Inferior parietal cortex (tissue), 1 donor: Measurements from ENCODE around the gene ESYT2.

Experiments used
- DNase-seq: peaks from one replicate; pipeline ENCODE4 v3.0.0-alpha.2; 2016; ENCODE audit errors: extremely low spot score

Gene ESYT2

DNA sequence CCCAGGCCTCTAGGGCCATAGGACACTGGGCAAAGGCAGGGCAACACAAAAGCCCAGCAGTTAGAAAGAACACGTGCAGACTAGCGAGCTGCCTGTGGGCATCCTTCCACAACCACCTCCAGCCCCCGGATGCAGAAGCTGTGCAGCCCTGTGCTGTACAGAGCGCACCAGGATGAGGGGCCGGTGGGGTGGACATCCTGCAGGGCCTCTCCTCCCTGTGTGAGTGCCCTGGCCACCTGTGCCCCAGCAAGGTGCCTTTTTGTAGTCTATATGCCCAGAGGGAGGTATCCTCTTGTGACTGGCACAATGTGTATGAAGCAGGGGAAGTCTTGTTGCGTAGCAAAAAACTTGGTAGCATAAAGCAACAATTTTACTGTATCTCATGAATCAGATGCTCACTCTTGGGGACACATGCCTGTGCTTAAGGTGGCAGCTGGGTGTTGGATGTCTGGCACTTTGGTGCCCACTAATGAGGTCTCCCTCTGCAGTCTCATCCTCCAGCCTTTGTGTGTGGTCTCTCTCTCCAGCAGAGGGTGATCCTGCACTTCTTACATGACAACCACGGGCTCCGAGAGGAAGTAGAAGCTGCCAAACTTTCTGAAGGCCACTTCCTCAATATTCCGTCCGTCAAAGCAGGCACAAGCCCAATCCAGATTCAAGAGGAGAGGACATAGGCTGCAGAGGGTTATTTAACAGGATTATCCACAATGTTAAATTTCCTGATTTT, 133.4 kb downstream of the ESYT2 start:
- peak; percentile 77 for DNase-seq

- DNase-seq = no peak
Observed at GRCh38 chr7:158695056-158695455, 134.3 kb downstream of the ESYT2 start.

- no peak for DNase-seq
Observed at GRCh38 chr7:158694650-158695049, 134.7 kb downstream of the ESYT2 start.

- no peak for DNase-seq
Observed at GRCh38 chr7:158689488-158689887, 139.8 kb downstream of the ESYT2 start.

GRCh38 chr7:158687406-158687805, 141.9 kb downstream of the ESYT2 start:
- no peak for DNase-seq

GRCh38 chr7:158685693-158686092, 143.6 kb downstream of the ESYT2 start:
- DNase-seq = no peak

DNA sequence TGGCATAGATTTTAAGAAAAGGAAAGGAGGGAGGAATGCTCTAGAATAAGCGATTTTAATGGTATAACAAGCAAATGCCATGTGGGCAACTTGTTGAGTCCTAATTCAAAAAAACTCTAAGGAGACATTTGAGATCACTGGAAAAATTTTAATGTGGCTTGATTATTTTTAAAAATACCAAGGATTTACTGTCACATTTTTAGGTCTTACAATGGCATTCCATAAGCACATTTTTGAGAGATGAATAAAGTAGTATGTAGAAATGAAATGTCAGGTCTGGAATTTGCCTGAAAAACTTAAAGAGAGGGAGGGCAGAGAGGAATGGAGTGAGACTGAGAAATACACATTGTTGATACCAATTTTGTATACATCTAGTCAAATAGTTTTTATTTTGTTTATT, 145.0 kb downstream of the ESYT2 start:
- DNase-seq = no peak

DNA sequence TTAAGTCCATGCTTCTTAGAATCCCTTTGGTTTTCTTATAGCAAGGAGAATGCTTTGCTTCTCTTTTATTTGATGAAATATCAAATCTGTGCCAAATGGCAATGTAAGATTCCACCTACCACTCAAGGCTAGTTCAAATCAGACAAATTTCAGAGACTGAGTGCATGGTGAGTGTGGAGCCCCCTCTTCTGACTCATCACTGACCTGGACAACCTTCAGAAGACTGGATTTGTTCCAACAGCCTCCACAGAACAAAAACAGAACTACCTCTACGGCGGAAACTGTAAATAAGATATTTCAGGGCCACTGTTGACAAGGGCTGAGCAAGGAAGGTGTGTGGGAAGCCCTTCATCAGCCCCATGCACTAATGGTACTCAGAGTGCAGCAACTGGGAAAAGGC, 145.8 kb downstream of the ESYT2 start:
- no peak for DNase-seq

DNA sequence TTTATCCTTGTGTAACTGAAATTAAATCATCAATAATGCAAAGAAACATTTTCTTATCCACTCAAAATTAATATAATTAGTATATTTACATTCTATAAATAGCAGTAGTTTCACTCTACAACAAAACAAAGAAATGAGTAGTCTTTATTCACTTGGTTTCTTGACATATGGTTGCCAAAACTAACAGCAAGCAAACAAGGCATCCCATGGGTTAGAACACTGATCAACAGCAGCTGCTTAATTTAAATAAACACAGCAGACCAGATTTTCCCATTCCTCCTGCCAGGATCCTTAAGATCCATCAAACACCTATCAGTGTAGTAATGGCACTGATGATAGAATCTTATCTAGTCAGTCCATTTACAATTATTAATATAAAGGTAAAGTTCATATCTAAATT, 146.9 kb downstream of the ESYT2 start:
- no peak for DNase-seq
